GM12878 (cell line): ENCODE measurements around the gene RALGPS2. TPM values are rescaled to one million over a fixed set of nuclear protein-coding genes. Genes with fewer than 3 reads are reported as not detected.

Experiments
- ATAC-seq: fragments of 200-7000 bp; cut with Tn5 transposase; 3 replicates; pipeline ENCODE4 v1.9.1; 2020; ENCODE audit warnings: mild to moderate bottlenecking, moderate library complexity
- BruUV-seq: library from RNA; stranded (reverse); fragments of 400-500 nt; replicated peaks from 2 replicates; lab custom pipeline; 2021; lab: Mats Ljungman, UMichigan
- CTCF ChIA-PET: fragments of 300-600 bp; sonication (Branson Sonifier 250); formaldehyde crosslinking; extraction: SDS; loops from one replicate; lab custom pipeline; 2021; ENCODE audit warnings: inconsistent platforms; lab: Yijun Ruan, JAX
- POLR2A ChIA-PET: fragments of 350-600 bp; formaldehyde crosslinking; extraction: SDS; loops from one replicate; lab custom pipeline; 2021; ENCODE audit warnings: inconsistent platforms; lab: Charles Lee
- RAD21 ChIA-PET: fragments of 300-600 bp; sonication (Branson Sonifier 250); formaldehyde crosslinking; loops from one replicate; lab custom pipeline; 2023; ENCODE audit warnings: antibody characterized with exemption; ENCODE audit not compliant: unreplicated experiment; lab: Charles Lee
- SMC1A ChIA-PET: fragments of 300-600 bp; sonication (Branson Sonifier 250); formaldehyde crosslinking; loops from one replicate; lab custom pipeline; 2023; ENCODE audit not compliant: unreplicated experiment, uncharacterized antibody; lab: Charles Lee
- DNase-seq: peaks from one replicate; pipeline ENCODE4 v3.0.0-alpha.2; 2011; ENCODE audit warnings: low read depth, low spot score
- FAIRE-seq: peaks from 3 replicates; lab custom pipeline; 2011; peaks lifted over from hg19 to GRCh38; lab: Jason Lieb, UNC
- H2AFZ ChIP-seq: 2 replicates; pipeline ENCODE4 v1.6.0; 2011; ENCODE audit warnings: low read depth, low read length, control low read depth; ENCODE audit not compliant: control insufficient read depth
- H3K27ac ChIP-seq: 2 replicates; pipeline ENCODE4 v1.5.1; 2011; ENCODE audit warnings: control low read depth; ENCODE audit not compliant: control insufficient read depth, insufficient read depth
- H3K27me3 ChIP-seq, 2 experiments: replicated peaks in 1 of 2; 2 replicates each; pipeline versions ENCODE4 v1.6.0 to v1.6.1; 2011; ENCODE audit warnings: low read length in 1 of 2; ENCODE audit not compliant: control insufficient read depth in 2 of 2, insufficient read depth in 2 of 2
- H3K36me3 ChIP-seq, 2 experiments: 2 replicates each; pipeline ENCODE4 v1.5.1; 2011; ENCODE audit warnings: low read length in 1 of 2; ENCODE audit not compliant: control insufficient read depth in 2 of 2, insufficient read depth in 2 of 2
- H3K4me1 ChIP-seq: 2 replicates; pipeline ENCODE4 v1.6.1; 2011; ENCODE audit warnings: mild to moderate bottlenecking, low read length, moderate library complexity, mixed read lengths; ENCODE audit not compliant: control insufficient read depth, insufficient read depth
- H3K4me2 ChIP-seq: 2 replicates; pipeline ENCODE4 v1.6.0; 2011; ENCODE audit warnings: control low read depth; ENCODE audit not compliant: control insufficient read depth, insufficient read depth
- H3K4me3 ChIP-seq: fragments of 200-600 bp; sonication (generic); 2 replicates; pipeline ENCODE4 v1.5.1; 2016
- H3K79me2 ChIP-seq: 2 replicates; pipeline ENCODE4 v1.6.0; 2011; ENCODE audit warnings: low read length; ENCODE audit not compliant: control insufficient read depth, insufficient read depth
- H3K9ac ChIP-seq: 2 replicates; pipeline ENCODE4 v1.8.0; 2011; ENCODE audit warnings: low read length, control low read depth, mixed read lengths; ENCODE audit not compliant: control insufficient read depth, insufficient read depth
- H3K9me3 ChIP-seq: replicated peaks from 3 replicates; pipeline ENCODE4 v1.5.1; 2011; ENCODE audit warnings: mild to moderate bottlenecking, low read length; ENCODE audit not compliant: control insufficient read depth, insufficient read depth
- H4K20me1 ChIP-seq: 2 replicates; pipeline ENCODE4 v1.6.0; 2011; ENCODE audit not compliant: control insufficient read depth, insufficient read depth
- ATF3 ChIP-seq: IDR thresholded peaks from 2 replicates; pipeline ENCODE4 v1.6.1; 2011; ENCODE audit warnings: low read depth, mild to moderate bottlenecking, low read length, moderate library complexity, borderline replicate concordance; ENCODE audit errors: extremely low read depth
- HDAC6 ChIP-seq: fragments of 200-600 bp; sonication (generic); IDR thresholded peaks from one replicate; pipeline ENCODE4 v1.8.0; 2017; ENCODE audit warnings: antibody characterized with exemption; ENCODE audit not compliant: unreplicated experiment
- NBN ChIP-seq: fragments of 450-650 bp; IDR thresholded peaks from 2 replicates; pipeline ENCODE4 v1.6.1; 2016
- PAX8 ChIP-seq: fragments of 450-650 bp; IDR thresholded peaks from 2 replicates; pipeline ENCODE4 v1.6.1; 2017; ENCODE audit warnings: mild to moderate bottlenecking, moderate library complexity
- POLR2A ChIP-seq: IDR thresholded peaks from 2 replicates; pipeline ENCODE4 v1.6.1; 2011; ENCODE audit warnings: low read depth, mild to moderate bottlenecking, low read length
- RCOR1 ChIP-seq: conservative IDR thresholded peaks from 2 replicates; pipeline ENCODE4 v1.6.1; 2012; ENCODE audit warnings: low read depth, low read length, improper control_type of control experiment
- SP1 ChIP-seq: IDR thresholded peaks from one replicate; pipeline ENCODE4 v1.6.1; 2011; ENCODE audit warnings: low read depth, low read length
- WGBS: methylation state at CpG from one replicate; pipeline ENCODE4 v1.1.6; 2016; ENCODE audit warnings: low lambda C conversion rate; ENCODE audit not compliant: insufficient replicate concordance, insufficient coverage; ENCODE audit errors: missing lambda C conversion rate; 5-methylcytosine and 5-hydroxymethylcytosine counted together
- in situ Hi-C: fragments of 300-500 bp; cut with MboI; formaldehyde crosslinking; loops from 9 replicates; pipeline ENCODE4 v1.14.3; 2018; ENCODE audit warnings: mixed read lengths
- intact Hi-C: fragments of 100-400 bp; cut with micrococcal nuclease; formaldehyde crosslinking; loops from one replicate; pipeline ENCODE4 v1.14.2; 2022; ENCODE audit not compliant: unreplicated experiment
- polyA plus RNA-seq, 11 experiments: library from polyadenylated mRNA; depleted of rRNA in 4 of 11; unstranded in 6 of 11; stranded (reverse) in 5 of 11; fragments of >200 nt; fragmentation: Nextera tagmentation in 4 of 11; fragmentation: Illumina TruSeq in 1 of 11; extraction: Ambion mirVana in 4 of 11; extraction: Trizol in 1 of 11; gene quantifications; 1 replicate in 1 of 11; 2 replicates in 10 of 11; pipeline versions ENCODE4 v1.2.1 to v1.2.3, GENCODE V29; 2011 to 2016; ENCODE audit warnings: inconsistent platforms in 2 of 11, missing spikeins in 2 of 11, low read depth in 1 of 11
- total RNA-seq, 4 experiments: library from RNA; depleted of rRNA in 3 of 4; stranded (reverse); fragments of >200 nt in 3 of 4; fragmentation: Illumina TruSeq in 1 of 4; extraction: Trizol in 1 of 4; gene quantifications; 2 replicates each; pipeline versions ENCODE4 v1.2.1 to v1.2.3, GENCODE V29; 2013 to 2021
- TF ChIP-seq, protein P1 (sequence below): IDR thresholded peaks from 2 replicates; pipeline ENCODE4 v1.6.1; 2012; ENCODE audit warnings: low read depth, low read length, improper control_type of control experiment
- TF ChIP-seq, protein P2 (sequence below): IDR thresholded peaks from 2 replicates; pipeline ENCODE4 v1.6.1; 2012; ENCODE audit warnings: low read depth, low read length, improper control_type of control experiment
- TF ChIP-seq, protein P3 (sequence below): fragments of 450-650 bp; IDR thresholded peaks from 2 replicates; pipeline ENCODE4 v1.6.1; 2017; ENCODE audit warnings: mild to moderate bottlenecking, low read depth, inconsistent platforms; ENCODE audit not compliant: poor library complexity, severe bottlenecking
- TF ChIP-seq, protein P4 (sequence below): IDR thresholded peaks from 2 replicates; pipeline ENCODE4 v1.6.1; 2011; ENCODE audit warnings: borderline replicate concordance, low read depth, mild to moderate bottlenecking, moderate library complexity, mixed read lengths, low read length; ENCODE audit not compliant: insufficient read depth; ENCODE audit errors: extremely low read length

Gene RALGPS2
- total and polyA plus RNA-seq, 10 of the 15 experiments (the other 5 are each of a cell fraction or from before 2014, with no cell fraction given): 0.08 to 3.7 (median 0.50) TPM

DNA sequence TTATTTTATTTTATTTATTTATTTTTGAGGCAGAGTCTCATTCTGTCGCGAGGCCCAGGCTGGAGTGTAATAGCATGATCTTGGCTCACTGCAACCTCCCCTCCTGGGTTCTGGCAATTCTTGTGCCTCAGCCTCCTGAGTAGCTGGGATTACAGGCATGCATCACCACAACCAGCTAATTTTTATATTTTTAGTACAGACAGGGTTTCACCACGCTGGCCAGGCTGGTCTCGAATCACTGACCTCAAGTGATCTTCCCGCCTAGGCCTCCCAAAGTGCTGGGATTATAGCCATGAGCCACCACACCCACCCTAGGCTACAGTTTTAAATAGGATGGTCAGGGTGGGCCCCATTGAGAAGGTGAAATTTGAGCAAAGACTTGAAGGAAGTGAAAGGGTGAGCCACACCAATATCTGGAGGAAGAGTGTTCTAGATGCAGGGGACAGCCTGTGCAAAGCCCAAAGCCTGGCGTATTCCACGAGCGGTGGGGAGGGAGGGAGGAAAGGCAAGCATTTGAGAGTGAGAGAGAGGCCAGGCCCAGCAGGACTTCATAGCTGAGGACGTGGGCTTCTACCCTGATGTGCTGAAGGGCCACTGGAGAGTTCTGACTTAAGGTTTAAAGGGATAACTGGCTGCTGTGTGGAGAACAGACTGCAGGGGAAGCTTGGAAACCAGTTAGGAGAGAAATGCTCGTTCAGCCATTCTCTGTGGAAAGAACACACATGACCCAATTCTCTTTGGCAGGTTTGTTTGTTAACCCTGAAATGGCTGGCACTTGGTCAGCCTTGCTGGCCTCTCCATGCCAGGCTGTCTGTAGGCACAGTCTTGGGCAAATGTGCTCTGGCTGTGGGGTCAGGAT lies 238.0 kb downstream of the RALGPS2 start (continued):
- TF ChIP-seq RCOR1: no peak
- TF ChIP-seq, protein P1, sequence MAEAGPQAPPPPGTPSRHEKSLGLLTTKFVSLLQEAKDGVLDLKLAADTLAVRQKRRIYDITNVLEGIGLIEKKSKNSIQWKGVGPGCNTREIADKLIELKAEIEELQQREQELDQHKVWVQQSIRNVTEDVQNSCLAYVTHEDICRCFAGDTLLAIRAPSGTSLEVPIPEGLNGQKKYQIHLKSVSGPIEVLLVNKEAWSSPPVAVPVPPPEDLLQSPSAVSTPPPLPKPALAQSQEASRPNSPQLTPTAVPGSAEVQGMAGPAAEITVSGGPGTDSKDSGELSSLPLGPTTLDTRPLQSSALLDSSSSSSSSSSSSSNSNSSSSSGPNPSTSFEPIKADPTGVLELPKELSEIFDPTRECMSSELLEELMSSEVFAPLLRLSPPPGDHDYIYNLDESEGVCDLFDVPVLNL: no peak
- TF ChIP-seq, all 136 proteins: peak for 0

- no peak overlapping the region for H3K27ac ChIP-seq
- H4K20me1 ChIP-seq: no peaks in the 10 kb centered on the region
- TF ChIP-seq HDAC6 (no peak), PAX8 (no peak), NBN (no peak), SP1 (no peak), POLR2A (no peak), ATF3 (no peak)
- TF ChIP-seq, protein P2, sequence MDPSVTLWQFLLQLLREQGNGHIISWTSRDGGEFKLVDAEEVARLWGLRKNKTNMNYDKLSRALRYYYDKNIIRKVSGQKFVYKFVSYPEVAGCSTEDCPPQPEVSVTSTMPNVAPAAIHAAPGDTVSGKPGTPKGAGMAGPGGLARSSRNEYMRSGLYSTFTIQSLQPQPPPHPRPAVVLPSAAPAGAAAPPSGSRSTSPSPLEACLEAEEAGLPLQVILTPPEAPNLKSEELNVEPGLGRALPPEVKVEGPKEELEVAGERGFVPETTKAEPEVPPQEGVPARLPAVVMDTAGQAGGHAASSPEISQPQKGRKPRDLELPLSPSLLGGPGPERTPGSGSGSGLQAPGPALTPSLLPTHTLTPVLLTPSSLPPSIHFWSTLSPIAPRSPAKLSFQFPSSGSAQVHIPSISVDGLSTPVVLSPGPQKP: no peak
- TF ChIP-seq, protein P3, sequence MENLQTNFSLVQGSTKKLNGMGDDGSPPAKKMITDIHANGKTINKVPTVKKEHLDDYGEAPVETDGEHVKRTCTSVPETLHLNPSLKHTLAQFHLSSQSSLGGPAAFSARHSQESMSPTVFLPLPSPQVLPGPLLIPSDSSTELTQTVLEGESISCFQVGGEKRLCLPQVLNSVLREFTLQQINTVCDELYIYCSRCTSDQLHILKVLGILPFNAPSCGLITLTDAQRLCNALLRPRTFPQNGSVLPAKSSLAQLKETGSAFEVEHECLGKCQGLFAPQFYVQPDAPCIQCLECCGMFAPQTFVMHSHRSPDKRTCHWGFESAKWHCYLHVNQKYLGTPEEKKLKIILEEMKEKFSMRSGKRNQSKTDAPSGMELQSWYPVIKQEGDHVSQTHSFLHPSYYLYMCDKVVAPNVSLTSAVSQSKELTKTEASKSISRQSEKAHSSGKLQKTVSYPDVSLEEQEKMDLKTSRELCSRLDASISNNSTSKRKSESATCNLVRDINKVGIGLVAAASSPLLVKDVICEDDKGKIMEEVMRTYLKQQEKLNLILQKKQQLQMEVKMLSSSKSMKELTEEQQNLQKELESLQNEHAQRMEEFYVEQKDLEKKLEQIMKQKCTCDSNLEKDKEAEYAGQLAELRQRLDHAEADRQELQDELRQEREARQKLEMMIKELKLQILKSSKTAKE: no peak
- TF ChIP-seq, protein P4, sequence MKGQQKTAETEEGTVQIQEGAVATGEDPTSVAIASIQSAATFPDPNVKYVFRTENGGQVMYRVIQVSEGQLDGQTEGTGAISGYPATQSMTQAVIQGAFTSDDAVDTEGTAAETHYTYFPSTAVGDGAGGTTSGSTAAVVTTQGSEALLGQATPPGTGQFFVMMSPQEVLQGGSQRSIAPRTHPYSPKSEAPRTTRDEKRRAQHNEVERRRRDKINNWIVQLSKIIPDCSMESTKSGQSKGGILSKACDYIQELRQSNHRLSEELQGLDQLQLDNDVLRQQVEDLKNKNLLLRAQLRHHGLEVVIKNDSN: no peak
- no peaks in the 10 kb centered on the region for H3K79me2 ChIP-seq
- WGBS: 21% methylated on average over 8 of the region's 8 CpGs
- ChIA-PET RAD21 (no interaction called here), CTCF (no interaction called here), SMC1A (no interaction called here), POLR2A (no interaction called here)
- no peaks in the 10 kb centered on the region for H3K27me3 ChIP-seq
- no peak overlapping the region for H2AFZ ChIP-seq
- no peaks in the 10 kb centered on the region for H3K36me3 ChIP-seq
- no peak overlapping the region for H3K9ac ChIP-seq
- in situ Hi-C loops: no loop called here
- FAIRE-seq (no peak), DNase-seq (no peak), ATAC-seq (no peak)
- no peak overlapping the region for H3K4me3 ChIP-seq
- no peak overlapping the region for H3K4me2 ChIP-seq
- no TSS peak for BruUV-seq
- no peaks in the 10 kb centered on the region for H3K4me1 ChIP-seq
- intact Hi-C loops: no loop called here
- H3K9me3 ChIP-seq: peaks cover 3% of the 10 kb centered on the region; the same call in 1 of the 3 replicates
Observed at GRCh38 chr1:178964469-178965330, 239.7 kb downstream of the RALGPS2 start.
